GM08714 (cell line): ENCODE measurements around the gene DPM3.
"Not testable (repeated sequence)": the region's sequence is repeated elsewhere in the genome, so short reads cannot be mapped to it uniquely, and the experiment has no call there.

Experiments used
- H3K4me3 ChIP-seq: fragments of 200-500 bp; sonication (Bioruptor generic); 2 replicates; pipeline ENCODE4 v1.5.1; 2014; ENCODE audit warnings: mild to moderate bottlenecking, low read length, inconsistent platforms
- ZNF274 ChIP-seq: IDR thresholded peaks from 2 replicates; pipeline ENCODE4 v1.6.1; 2012; ENCODE audit warnings: mild to moderate bottlenecking, low read depth, low read length

Gene DPM3

GRCh38 chr1:155127105-155127966 lies 13.0 kb downstream of the DPM3 start, which contains the start of gene EFNA1:
EFNA1 (plus strand) TSS chr1:155127876; CDS start chr1:155127978, 102 bp downstream.
- H3K4me3 ChIP-seq = peak within 1 kb of the TSS; percentile 34; the same call in 1 of the 2 replicates
- TF ChIP-seq ZNF274 = no peak

GRCh38 chr1:155126556-155127104 lies 13.7 kb downstream of the DPM3 start:
- TF ChIP-seq ZNF274 = no peak
- no peak overlapping the region; the same call in 1 of the 2 replicates for H3K4me3 ChIP-seq

- H3K4me3 ChIP-seq = no peak overlapping the region
- TF ChIP-seq ZNF274 = no peak
Measured at GRCh38 chr1:155125946-155126555, 14.3 kb downstream of the DPM3 start.

- no peak for TF ChIP-seq ZNF274
- no peak overlapping the region for H3K4me3 ChIP-seq
Measured at GRCh38 chr1:155125511-155125945, 14.8 kb downstream of the DPM3 start.

- TF ChIP-seq ZNF274 = no peak
- H3K4me3 ChIP-seq = no peak overlapping the region
Measured at GRCh38 chr1:155124503-155125463, 15.5 kb downstream of the DPM3 start.

- TF ChIP-seq ZNF274 = no peak
- H3K4me3 ChIP-seq = no peak overlapping the region
Measured at GRCh38 chr1:155123801-155124200, 16.5 kb downstream of the DPM3 start.

GRCh38 chr1:155122308-155122707 lies 18.0 kb downstream of the DPM3 start:
- H3K4me3 ChIP-seq = no peak overlapping the region
- no peak for TF ChIP-seq ZNF274

GRCh38 chr1:155121249-155121648 lies 19.1 kb downstream of the DPM3 start:
- H3K4me3 ChIP-seq = no peak overlapping the region
- no peak for TF ChIP-seq ZNF274

- no peak for TF ChIP-seq ZNF274
Measured at GRCh38 chr1:155120253-155120652, 20.1 kb downstream of the DPM3 start.

GRCh38 chr1:155118090-155118489 lies 22.2 kb downstream of the DPM3 start:
- not testable (repeated sequence) for H3K4me3 ChIP-seq

More at GRCh38 chr1:155120253-155120652, 20.1 kb downstream of the DPM3 start:
- H3K4me3 ChIP-seq = no peak overlapping the region

GRCh38 chr1:155117610-155118009 lies 22.7 kb downstream of the DPM3 start:
- TF ChIP-seq ZNF274 = no peak
- no peak overlapping the region for H3K4me3 ChIP-seq

- H3K4me3 ChIP-seq = no peak overlapping the region
- TF ChIP-seq ZNF274 = no peak
Measured at GRCh38 chr1:155116113-155116764, 24.1 kb downstream of the DPM3 start.

- no peak for TF ChIP-seq ZNF274
Measured at GRCh38 chr1:155113450-155113980, 26.8 kb downstream of the DPM3 start.

More at GRCh38 chr1:155113450-155113980, 26.8 kb downstream of the DPM3 start:
- no peak overlapping the region for H3K4me3 ChIP-seq
